Stomach (tissue), 4 donors: Measurements from ENCODE around the gene KLHL29.

ENCODE experiments used
- POLR2A ChIP-seq, 4 donors: fragments of 450-650 bp; IDR thresholded peaks; one replicate each; pipeline ENCODE4 v1.6.1; 2016; ENCODE audit warnings: antibody characterized with exemption in 4 of 4, control low read depth in 2 of 4, mild to moderate bottlenecking in 1 of 4, moderate library complexity in 1 of 4
- POLR2AphosphoS5 ChIP-seq, 3 donors: sonication (generic); formaldehyde crosslinking; IDR thresholded peaks; one replicate each; pipeline ENCODE4 v1.6.1; 2016; ENCODE audit warnings: antibody characterized with exemption in 3 of 3
- TF ChIP-seq, protein P1 (sequence below), 7 experiments: fragments of 450-650 bp in 4 of 7; fragments of 200-600 bp in 3 of 7; sonication (generic) in 3 of 7; IDR thresholded peaks; one replicate each; pipeline ENCODE4 v1.5.1; 2016 to 2019; ENCODE audit warnings: antibody characterized with exemption in 7 of 7, control low read depth in 2 of 7, mild to moderate bottlenecking in 1 of 7

- TF ChIP-seq, protein P1, sequence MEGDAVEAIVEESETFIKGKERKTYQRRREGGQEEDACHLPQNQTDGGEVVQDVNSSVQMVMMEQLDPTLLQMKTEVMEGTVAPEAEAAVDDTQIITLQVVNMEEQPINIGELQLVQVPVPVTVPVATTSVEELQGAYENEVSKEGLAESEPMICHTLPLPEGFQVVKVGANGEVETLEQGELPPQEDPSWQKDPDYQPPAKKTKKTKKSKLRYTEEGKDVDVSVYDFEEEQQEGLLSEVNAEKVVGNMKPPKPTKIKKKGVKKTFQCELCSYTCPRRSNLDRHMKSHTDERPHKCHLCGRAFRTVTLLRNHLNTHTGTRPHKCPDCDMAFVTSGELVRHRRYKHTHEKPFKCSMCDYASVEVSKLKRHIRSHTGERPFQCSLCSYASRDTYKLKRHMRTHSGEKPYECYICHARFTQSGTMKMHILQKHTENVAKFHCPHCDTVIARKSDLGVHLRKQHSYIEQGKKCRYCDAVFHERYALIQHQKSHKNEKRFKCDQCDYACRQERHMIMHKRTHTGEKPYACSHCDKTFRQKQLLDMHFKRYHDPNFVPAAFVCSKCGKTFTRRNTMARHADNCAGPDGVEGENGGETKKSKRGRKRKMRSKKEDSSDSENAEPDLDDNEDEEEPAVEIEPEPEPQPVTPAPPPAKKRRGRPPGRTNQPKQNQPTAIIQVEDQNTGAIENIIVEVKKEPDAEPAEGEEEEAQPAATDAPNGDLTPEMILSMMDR (IDR thresholded peaks at IDR 0.05) = no peak
- TF ChIP-seq POLR2A (IDR thresholded peaks at IDR 0.05) = no peak
- TF ChIP-seq POLR2AphosphoS5 (IDR thresholded peaks at IDR 0.05) = no peak
Observed at GRCh38 chr2:23684395-23685176, 299.6 kb downstream of the KLHL29 start.
